Measurements from ENCODE around the gene CAVIN2. TPM values are rescaled to one million over a fixed set of nuclear protein-coding genes. Genes with fewer than 3 reads are reported as not detected.
A peak's percentile ranks its signal among the peaks of the same experiment; 100 is the strongest.

Gene CAVIN2
- total RNA-seq, 6 donors from 2014 or later = 44.0 to 268 (median 173) TPM

- no peak for DNase-seq
- no peak for ATAC-seq (ENCODE audit: low FRiP score in 2 of 2)
- Histone ChIP-seq H3K9me3 (no peaks in the 10 kb centered on the region), H3K27me3 (no peaks in the 10 kb centered on the region), H3K36me3 (no peaks in the 10 kb centered on the region), H3K27ac (no peak overlapping the region), H3K4me3 (no peak overlapping the region), H3K4me1 (peaks cover 13 to 29% (median 21%) of the 10 kb centered on the region in 4 donors)
- TF ChIP-seq POLR2A (IDR thresholded peaks at IDR 0.05) (no peak), CTCF (IDR thresholded peaks at IDR 0.05) (peak in 1 of 6 experiments; percentile 5)
Observed at GRCh38 chr2:191870744-191871143, 23.9 kb upstream of the CAVIN2 start.

- 69 to 76% methylated on average over 4 of the region's 4 CpGs for WGBS, 2 donors
- TF ChIP-seq CTCF (IDR thresholded peaks at IDR 0.05) = no peak
- no peak for TF ChIP-seq EP300 (IDR thresholded peaks at IDR 0.05)
- TF ChIP-seq POLR2AphosphoS5 (IDR thresholded peaks at IDR 0.05) = no peak
- no peak for TF ChIP-seq POLR2A (IDR thresholded peaks at IDR 0.05)
- no peak for DNase-seq
- Histone ChIP-seq H3K4me3 (no peak overlapping the region), H3K9me3 (no peaks in the 10 kb centered on the region), H3K36me3 (no peaks in the 10 kb centered on the region), H3K27ac (no peak overlapping the region), H3K27me3 (no peaks in the 10 kb centered on the region), H3K4me1 (peaks cover 22 to 38% (median 30%) of the 10 kb centered on the region in 4 donors)
- ATAC-seq (ENCODE audit: low FRiP score in 2 of 2) = no peak
Observed at GRCh38 chr2:191869781-191870180, 22.9 kb upstream of the CAVIN2 start.

- TF ChIP-seq POLR2A (IDR thresholded peaks at IDR 0.05) (no peak), EP300 (IDR thresholded peaks at IDR 0.05) (no peak), POLR2AphosphoS5 (IDR thresholded peaks at IDR 0.05) (no peak), CTCF (IDR thresholded peaks at IDR 0.05) (no peak)
- 55 to 72% methylated on average over 6 of the region's 6 CpGs for WGBS, 2 donors
- H3K36me3 ChIP-seq = no peaks in the 10 kb centered on the region
Observed at GRCh38 chr2:191869178-191869577, 22.3 kb upstream of the CAVIN2 start.

GRCh38 chr2:191867507-191867847 is 20.6 kb upstream of the CAVIN2 start:
- WGBS, 2 donors = 75 to 77% methylated on average over 1 of the region's 1 CpG
- H3K4me3 ChIP-seq = no peak overlapping the region
- peaks cover 31 to 44% (median 36%) of the 10 kb centered on the region in 4 donors for H3K4me1 ChIP-seq
- H3K27ac ChIP-seq = peak overlapping the region; percentile 50 to 78 (median 66)
- no peaks in the 10 kb centered on the region for H3K27me3 ChIP-seq
- no peaks in the 10 kb centered on the region for H3K36me3 ChIP-seq
- ATAC-seq (ENCODE audit: low FRiP score in 2 of 2) = no peak
- DNase-seq = no peak
- H3K9me3 ChIP-seq = no peaks in the 10 kb centered on the region
- TF ChIP-seq POLR2A (IDR thresholded peaks at IDR 0.05) (no peak), CTCF (IDR thresholded peaks at IDR 0.05) (no peak), EP300 (IDR thresholded peaks at IDR 0.05) (no peak), POLR2AphosphoS5 (IDR thresholded peaks at IDR 0.05) (no peak)

More at GRCh38 chr2:191869178-191869577, 22.3 kb upstream of the CAVIN2 start:
- Histone ChIP-seq H3K4me3 (no peak overlapping the region), H3K27ac (no peak overlapping the region), H3K4me1 (peaks cover 26 to 44% (median 34%) of the 10 kb centered on the region in 4 donors), H3K9me3 (no peaks in the 10 kb centered on the region), H3K27me3 (no peaks in the 10 kb centered on the region)
- DNase-seq (peak in 1 of 2 donors; percentile 25), ATAC-seq (ENCODE audit: low FRiP score in 2 of 2) (no peak)

GRCh38 chr2:191866675-191867506 is 20.0 kb upstream of the CAVIN2 start:
- TF ChIP-seq POLR2A (IDR thresholded peaks at IDR 0.05) = no peak
- peak in 3 of 4 donors; percentile 45 to 89 (median 76) for TF ChIP-seq EP300 (IDR thresholded peaks at IDR 0.05)
- TF ChIP-seq POLR2AphosphoS5 (IDR thresholded peaks at IDR 0.05) = peak; percentile 71 to 87
- H3K27ac ChIP-seq = peak overlapping the region; percentile 50 to 78 (median 66)
- H3K36me3 ChIP-seq = no peaks in the 10 kb centered on the region
- no peaks in the 10 kb centered on the region for H3K9me3 ChIP-seq
- peaks cover 31 to 44% (median 36%) of the 10 kb centered on the region in 4 donors for H3K4me1 ChIP-seq
- H3K27me3 ChIP-seq = no peaks in the 10 kb centered on the region
- H3K4me3 ChIP-seq = no peak overlapping the region
- DNase-seq = peak in 1 of 2 donors; percentile 60
- ATAC-seq (ENCODE audit: low FRiP score in 2 of 2) = peak; percentile 90 to 93
- WGBS, 2 donors = 19 to 22% methylated on average over 7 of the region's 7 CpGs

Data from upper lobe of left lung (tissue), 6 donors.